HCT116 (cell line): ENCODE measurements around the gene MAP2K6.

Experiments
- ATF3 ChIP-seq: IDR thresholded peaks from 2 replicates; pipeline ENCODE4 v1.6.1; 2012
- CTCF ChIP-seq, 3 experiments: fragments of 200-600 bp in 1 of 3; sonication (generic) in 1 of 3; IDR thresholded peaks in 2 of 3; conservative IDR thresholded peaks in 1 of 3; 2 replicates each; pipeline ENCODE4 v1.5.1; 2012 to 2017; ENCODE audit warnings: low read depth in 2 of 3, low read length in 2 of 3, antibody characterized with exemption in 1 of 3, borderline replicate concordance in 1 of 3, control low read depth in 1 of 3, mild to moderate bottlenecking in 1 of 3, mixed read lengths in 1 of 3, mixed run types in 1 of 3, moderate library complexity in 1 of 3; ENCODE audit not compliant: insufficient read depth in 1 of 3
- ELF1 ChIP-seq: IDR thresholded peaks from 2 replicates; pipeline ENCODE4 v1.6.1; 2012; ENCODE audit warnings: low read depth, borderline replicate concordance
- EZH2 ChIP-seq: fragments of 200-600 bp; sonication (generic); IDR thresholded peaks from 2 replicates; pipeline ENCODE4 v1.6.1; 2017; ENCODE audit warnings: antibody characterized with exemption, mixed run types
- MAX ChIP-seq: IDR thresholded peaks from 2 replicates; pipeline ENCODE4 v1.6.1; 2012
- POLR2A ChIP-seq: IDR thresholded peaks from 2 replicates; pipeline ENCODE4 v1.7.0; 2011; ENCODE audit warnings: borderline replicate concordance; ENCODE audit not compliant: insufficient read depth, insufficient read length; ENCODE audit errors: extremely low read depth
- POLR2AphosphoS5 ChIP-seq: IDR thresholded peaks from 2 replicates; pipeline ENCODE4 v1.6.1; 2011; ENCODE audit warnings: mild to moderate bottlenecking, low read depth, low read length, moderate library complexity
- RAD21 ChIP-seq: IDR thresholded peaks from 2 replicates; pipeline ENCODE4 v1.6.1; 2012; ENCODE audit warnings: low read depth, mild to moderate bottlenecking
- REST ChIP-seq: IDR thresholded peaks from 2 replicates; pipeline ENCODE4 v1.6.1; 2012; ENCODE audit warnings: low read depth
- SP1 ChIP-seq: IDR thresholded peaks from 2 replicates; pipeline ENCODE4 v1.6.1; 2012; ENCODE audit warnings: low read depth
- TCF7L2 ChIP-seq: IDR thresholded peaks from 2 replicates; pipeline ENCODE4 v1.7.0; 2011; ENCODE audit warnings: borderline replicate concordance, inconsistent platforms; ENCODE audit not compliant: insufficient read depth, insufficient read length; ENCODE audit errors: extremely low read depth
- ZBTB33 ChIP-seq: IDR thresholded peaks from 2 replicates; pipeline ENCODE4 v1.6.1; 2011; ENCODE audit warnings: mild to moderate bottlenecking, low read length, moderate library complexity; ENCODE audit not compliant: insufficient replicate concordance; ENCODE audit errors: extremely low read depth
- ZNF274 ChIP-seq: fragments of 200-500 bp; sonication (Bioruptor generic); IDR thresholded peaks from 2 replicates; pipeline ENCODE4 v1.6.1; 2014; ENCODE audit warnings: mild to moderate bottlenecking, low read depth, low read length, inconsistent platforms

GRCh38 chr17:69438776-69439175, 24.3 kb downstream of the MAP2K6 start:
- TF ChIP-seq REST, result no peak
- TF ChIP-seq ZBTB33, result no peak
- no peak for TF ChIP-seq CTCF (IDR thresholded peaks at IDR 0.05 in 2 of 3, conservative IDR thresholded peaks at IDR 0.05 in 1 of 3; ENCODE audit: borderline replicate concordance in 1 of 3, insufficient read depth in 1 of 3, low read depth in 2 of 3, low read length in 2 of 3)
- TF ChIP-seq ZNF274, result no peak
- TF ChIP-seq EZH2, result no peak
- no peak for TF ChIP-seq POLR2AphosphoS5
- TF ChIP-seq POLR2A, result no peak
- TF ChIP-seq TCF7L2, result no peak
- no peak for TF ChIP-seq ATF3
- TF ChIP-seq SP1, result no peak
- TF ChIP-seq MAX, result no peak
- TF ChIP-seq RAD21, result no peak
- no peak for TF ChIP-seq ELF1
